GM18868 (cell line): ENCODE data around the gene PPP5C.
"Not testable (repeated sequence)": the region's sequence is repeated elsewhere in the genome, so short reads cannot be mapped to it uniquely, and the experiment has no call there.

Experiments
- ATAC-seq: cut with Tn5 transposase; IDR thresholded peaks from one replicate; pipeline ENCODE4 v1.9.1; 2021; ENCODE audit warnings: mild to moderate bottlenecking, moderate library complexity; ENCODE audit not compliant: unreplicated experiment

The PPP5C gene

GRCh38 chr19:46406976-46407375 lies 60.1 kb downstream of the PPP5C start:
- ATAC-seq = no peak

- no peak for ATAC-seq
Observed at GRCh38 chr19:46407856-46408663, 61.2 kb downstream of the PPP5C start.

- ATAC-seq = no peak
Observed at GRCh38 chr19:46408664-46409039, 61.8 kb downstream of the PPP5C start.

GRCh38 chr19:46409191-46409590 lies 62.3 kb downstream of the PPP5C start:
- no peak for ATAC-seq

GRCh38 chr19:46410205-46411087 lies 63.6 kb downstream of the PPP5C start:
- no peak for ATAC-seq

GRCh38 chr19:46411088-46411924 lies 64.4 kb downstream of the PPP5C start:
- no peak for ATAC-seq

GRCh38 chr19:46411925-46412649 lies 65.2 kb downstream of the PPP5C start:
- no peak for ATAC-seq

- ATAC-seq = no peak
Observed at GRCh38 chr19:46412650-46413261, 65.9 kb downstream of the PPP5C start.

GRCh38 chr19:46413262-46414031 lies 66.6 kb downstream of the PPP5C start, which contains the start of gene CCDC8:
CCDC8 (minus strand) TSS chr19:46413564; CDS start chr19:46412810, 754 bp downstream.
- no peak for ATAC-seq

GRCh38 chr19:46414899-46415298 lies 68.0 kb downstream of the PPP5C start:
- not testable (repeated sequence) for ATAC-seq

GRCh38 chr19:46415804-46416709 lies 69.2 kb downstream of the PPP5C start:
- ATAC-seq = not testable (repeated sequence)

GRCh38 chr19:46420056-46420455 lies 73.2 kb downstream of the PPP5C start:
- ATAC-seq = no peak

- no peak for ATAC-seq
Observed at GRCh38 chr19:46422344-46422743, 75.5 kb downstream of the PPP5C start.

GRCh38 chr19:46423188-46423587 lies 76.3 kb downstream of the PPP5C start:
- ATAC-seq = no peak

GRCh38 chr19:46426035-46426505 lies 79.2 kb downstream of the PPP5C start:
- no peak for ATAC-seq

- ATAC-seq = no peak
Observed at GRCh38 chr19:46426506-46427162, 79.7 kb downstream of the PPP5C start.

- no peak for ATAC-seq
Observed at GRCh38 chr19:46427518-46428045, 80.7 kb downstream of the PPP5C start.
